Smooth muscle cell (in vitro differentiated cells): ENCODE results near the gene MARCHF6. TPM values are rescaled to one million over a fixed set of nuclear protein-coding genes. Genes with fewer than 3 reads are reported as not detected.

Experiments used
- DNase-seq: peaks from one replicate; lab custom pipeline; 2025; ENCODE audit not compliant: unreplicated experiment; lab: John Stamatoyannopoulos, UW
- H2AFZ ChIP-seq: fragments of 200-600 bp; sonication (generic); 2 replicates; pipeline ENCODE4 v1.6.0; 2016; ENCODE audit warnings: antibody characterized with exemption, low read depth, mild to moderate bottlenecking
- H3F3A ChIP-seq: fragments of 200-600 bp; sonication (generic); 2 replicates; pipeline ENCODE4 v1.6.0; 2017; ENCODE audit warnings: antibody characterized with exemption, low read depth
- H3K27ac ChIP-seq: fragments of 200-600 bp; sonication (generic); 2 replicates; pipeline ENCODE4 v1.5.1; 2016; ENCODE audit warnings: low read depth, mild to moderate bottlenecking
- H3K27me3 ChIP-seq: fragments of 200-600 bp; sonication (generic); 2 replicates; pipeline ENCODE4 v1.6.1; 2016; ENCODE audit warnings: low read depth, mild to moderate bottlenecking
- H3K36me3 ChIP-seq: fragments of 200-600 bp; sonication (generic); 2 replicates; pipeline ENCODE4 v1.5.1; 2016; ENCODE audit warnings: low read depth
- H3K4me1 ChIP-seq: fragments of 200-600 bp; sonication (generic); 2 replicates; pipeline ENCODE4 v1.5.1; 2016; ENCODE audit warnings: low read depth
- H3K4me2 ChIP-seq: fragments of 200-600 bp; sonication (generic); 2 replicates; pipeline ENCODE4 v1.6.0; 2016; ENCODE audit warnings: mild to moderate bottlenecking
- H3K4me3 ChIP-seq: fragments of 200-600 bp; sonication (generic); 2 replicates; pipeline ENCODE4 v1.5.1; 2016; ENCODE audit warnings: mild to moderate bottlenecking
- H3K79me2 ChIP-seq: fragments of 200-600 bp; sonication (generic); 2 replicates; pipeline ENCODE4 v1.6.0; 2016; ENCODE audit warnings: low read depth, mild to moderate bottlenecking
- H3K9ac ChIP-seq: fragments of 200-600 bp; sonication (generic); 2 replicates; pipeline ENCODE4 v1.6.0; 2016; ENCODE audit warnings: low read depth
- H3K9me3 ChIP-seq: fragments of 200-600 bp; sonication (generic); replicated peaks from 2 replicates; pipeline ENCODE4 v1.5.1; 2016; ENCODE audit warnings: low read depth
- H4K20me1 ChIP-seq: fragments of 200-600 bp; sonication (generic); 2 replicates; pipeline ENCODE4 v1.6.0; 2016; ENCODE audit warnings: low read depth
- WGBS: methylation state at CpG from one replicate; pipeline ENCODE4 v1.1.7; 2016; ENCODE audit warnings: low lambda C conversion rate; 5-methylcytosine and 5-hydroxymethylcytosine counted together
- polyA plus RNA-seq: library from polyadenylated mRNA; unstranded; fragments of >200 nt; fragmentation: Nextera tagmentation; extraction: Ambion mirVana; gene quantifications from 2 replicates; pipeline ENCODE4 v1.2.1, GENCODE V29; 2016
- total RNA-seq: library from RNA; depleted of rRNA; stranded (reverse); fragments of >200 nt; gene quantifications from 2 replicates; pipeline ENCODE4 v1.2.3, GENCODE V29; 2014
- TF ChIP-seq, protein P1 (sequence below): fragments of 200-600 bp; sonication (generic); IDR thresholded peaks from 2 replicates; pipeline ENCODE4 v1.5.1; 2017; ENCODE audit warnings: borderline replicate concordance, mild to moderate bottlenecking, antibody characterized with exemption; ENCODE audit not compliant: insufficient read depth, poor library complexity, severe bottlenecking

Gene MARCHF6
- total and polyA plus RNA-seq, 2 experiments from 2014 or later, result 70.0 to 106 TPM

- 83% methylated on average over 2 of the region's 2 CpGs for WGBS
- H3K4me3 ChIP-seq, result no peak overlapping the region
Measured at GRCh38 chr5:10329446-10329819, 24.1 kb upstream of the MARCHF6 start.

DNA sequence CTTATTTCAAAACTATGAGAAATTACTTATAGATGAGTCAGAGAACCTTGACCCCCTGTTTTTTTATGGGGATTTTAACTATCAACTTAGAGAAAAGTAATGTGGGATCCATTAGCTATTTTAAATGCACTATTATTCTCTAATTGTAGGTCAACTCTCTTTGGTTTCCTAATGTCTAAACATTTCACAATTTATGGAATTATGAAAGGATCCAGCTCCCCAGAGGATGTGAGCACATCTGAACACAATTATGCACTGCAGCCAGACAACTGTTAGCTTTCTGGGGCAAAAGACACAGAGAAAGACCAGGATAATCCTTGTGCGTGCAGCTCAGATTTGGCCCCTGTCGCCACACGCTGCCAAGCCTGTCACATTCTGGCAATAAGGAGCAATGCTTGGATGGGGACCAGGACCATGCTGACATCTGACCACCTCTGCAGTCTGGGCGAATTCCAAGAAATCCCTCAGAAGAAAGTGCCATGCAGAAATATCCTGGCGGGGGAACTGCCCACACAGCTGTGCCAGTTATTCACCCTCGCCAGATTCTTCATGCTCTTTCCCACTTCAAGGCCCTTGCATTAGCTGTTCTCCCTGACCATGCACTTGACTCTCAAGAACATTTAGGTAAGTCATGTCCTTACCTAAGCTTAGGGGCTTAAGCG lies 23.5 kb upstream of the MARCHF6 start:
- H2AFZ ChIP-seq, result no peak overlapping the region
- H3K9ac ChIP-seq, result no peak overlapping the region
- no peak overlapping the region for H3K4me2 ChIP-seq
- peaks cover 7% of the 10 kb centered on the region for H3K4me1 ChIP-seq
- TF ChIP-seq, protein P1, sequence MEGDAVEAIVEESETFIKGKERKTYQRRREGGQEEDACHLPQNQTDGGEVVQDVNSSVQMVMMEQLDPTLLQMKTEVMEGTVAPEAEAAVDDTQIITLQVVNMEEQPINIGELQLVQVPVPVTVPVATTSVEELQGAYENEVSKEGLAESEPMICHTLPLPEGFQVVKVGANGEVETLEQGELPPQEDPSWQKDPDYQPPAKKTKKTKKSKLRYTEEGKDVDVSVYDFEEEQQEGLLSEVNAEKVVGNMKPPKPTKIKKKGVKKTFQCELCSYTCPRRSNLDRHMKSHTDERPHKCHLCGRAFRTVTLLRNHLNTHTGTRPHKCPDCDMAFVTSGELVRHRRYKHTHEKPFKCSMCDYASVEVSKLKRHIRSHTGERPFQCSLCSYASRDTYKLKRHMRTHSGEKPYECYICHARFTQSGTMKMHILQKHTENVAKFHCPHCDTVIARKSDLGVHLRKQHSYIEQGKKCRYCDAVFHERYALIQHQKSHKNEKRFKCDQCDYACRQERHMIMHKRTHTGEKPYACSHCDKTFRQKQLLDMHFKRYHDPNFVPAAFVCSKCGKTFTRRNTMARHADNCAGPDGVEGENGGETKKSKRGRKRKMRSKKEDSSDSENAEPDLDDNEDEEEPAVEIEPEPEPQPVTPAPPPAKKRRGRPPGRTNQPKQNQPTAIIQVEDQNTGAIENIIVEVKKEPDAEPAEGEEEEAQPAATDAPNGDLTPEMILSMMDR, result no peak
- no peak overlapping the region for H3K4me3 ChIP-seq
- 54% methylated on average over 7 of the region's 7 CpGs for WGBS
- no peak for DNase-seq
- peaks cover 7% of the 10 kb centered on the region for H3F3A ChIP-seq
- H4K20me1 ChIP-seq, result no peaks in the 10 kb centered on the region
- no peak overlapping the region for H3K27ac ChIP-seq
- peaks cover 21% of the 10 kb centered on the region for H3K27me3 ChIP-seq
- no peaks in the 10 kb centered on the region for H3K36me3 ChIP-seq
- no peaks in the 10 kb centered on the region for H3K79me2 ChIP-seq
- no peaks in the 10 kb centered on the region for H3K9me3 ChIP-seq

More at GRCh38 chr5:10329446-10329819, 24.1 kb upstream of the MARCHF6 start:
- DNase-seq, result no peak
- Histone ChIP-seq H3K9ac (no peak overlapping the region), H3K36me3 (no peaks in the 10 kb centered on the region), H4K20me1 (no peaks in the 10 kb centered on the region), H3K4me2 (no peak overlapping the region), H3K27me3 (peaks cover 16% of the 10 kb centered on the region), H3K9me3 (no peaks in the 10 kb centered on the region), H3K79me2 (no peaks in the 10 kb centered on the region), H2AFZ (no peak overlapping the region), H3F3A (peaks cover 7% of the 10 kb centered on the region), H3K27ac (no peak overlapping the region), H3K4me1 (peaks cover 7% of the 10 kb centered on the region)
- TF ChIP-seq, protein P1, result no peak

GRCh38 chr5:10330511-10331230 lies 22.8 kb upstream of the MARCHF6 start:
- Histone ChIP-seq H2AFZ (no peak overlapping the region), H3K27ac (no peak overlapping the region), H3F3A (peaks cover 7% of the 10 kb centered on the region), H3K9ac (no peak overlapping the region), H3K4me1 (peaks cover 7% of the 10 kb centered on the region), H3K79me2 (no peaks in the 10 kb centered on the region), H3K36me3 (no peaks in the 10 kb centered on the region), H3K4me3 (no peak overlapping the region), H3K9me3 (no peaks in the 10 kb centered on the region), H4K20me1 (no peaks in the 10 kb centered on the region), H3K4me2 (no peak overlapping the region), H3K27me3 (peaks cover 24% of the 10 kb centered on the region)
- TF ChIP-seq, protein P1, result no peak
- no peak for DNase-seq
- WGBS, result 89% methylated on average over 10 of the region's 10 CpGs

- H3K4me2 ChIP-seq, result no peak overlapping the region
- no peaks in the 10 kb centered on the region for H3K9me3 ChIP-seq
- TF ChIP-seq, protein P1, result no peak
- no peak overlapping the region for H3K27ac ChIP-seq
- peaks cover 7% of the 10 kb centered on the region for H3K4me1 ChIP-seq
- no peak overlapping the region for H3K9ac ChIP-seq
- H3K27me3 ChIP-seq, result peaks cover 24% of the 10 kb centered on the region
- H4K20me1 ChIP-seq, result no peaks in the 10 kb centered on the region
- 71% methylated on average over 7 of the region's 7 CpGs for WGBS
- no peak overlapping the region for H3K4me3 ChIP-seq
- H2AFZ ChIP-seq, result no peak overlapping the region
- H3K79me2 ChIP-seq, result no peaks in the 10 kb centered on the region
- no peaks in the 10 kb centered on the region for H3K36me3 ChIP-seq
- no peak for DNase-seq
- peaks cover 8% of the 10 kb centered on the region for H3F3A ChIP-seq
Measured at GRCh38 chr5:10331341-10331796, 22.1 kb upstream of the MARCHF6 start.
